Ovary (tissue), 9 donors: Measurements from ENCODE around the gene CELF4. TPM values are rescaled to one million over a fixed set of nuclear protein-coding genes. Genes with fewer than 3 reads are reported as not detected.
A peak's percentile ranks its signal among the peaks of the same experiment; 100 is the strongest.

Source experiments
- DNase-seq, 5 donors: peaks; one replicate each; pipeline ENCODE4 v3.0.0-alpha.2; 2019 to 2020
- H3K27ac ChIP-seq, 2 donors: fragments of 200-600 bp; one replicate each; pipeline versions ENCODE4 v1.5.1 to v1.8.0; 2019 to 2022
- H3K27me3 ChIP-seq: fragments of 200-600 bp; one replicate; pipeline ENCODE4 v1.8.0; 2022
- H3K36me3 ChIP-seq: fragments of 200-600 bp; sonication (generic); one replicate; pipeline ENCODE4 v1.5.1; 2019
- H3K4me1 ChIP-seq: one replicate; pipeline ENCODE4 v1.8.1; 2013; ENCODE audit warnings: mild to moderate bottlenecking, moderate library complexity; ENCODE audit not compliant: insufficient read depth
- H3K4me3 ChIP-seq: fragments of 200-600 bp; sonication (generic); one replicate; pipeline ENCODE4 v1.5.1; 2017
- H3K9me3 ChIP-seq, 2 donors: fragments of 200-600 bp in 1 of 2; sonication (generic) in 1 of 2; one replicate each; pipeline versions ENCODE4 v1.5.1 to v1.8.1; 2013 to 2019; ENCODE audit warnings: mild to moderate bottlenecking in 1 of 2, moderate library complexity in 1 of 2
- CTCF ChIP-seq, 3 donors: fragments of 450-650 bp in 2 of 3; fragments of 200-600 bp in 1 of 3; IDR thresholded peaks; one replicate each; pipeline versions ENCODE4 v1.5.1 to v1.8.0; 2016 to 2022; ENCODE audit warnings: antibody characterized with exemption in 3 of 3, mild to moderate bottlenecking in 1 of 3
- EP300 ChIP-seq: sonication (generic); formaldehyde crosslinking; IDR thresholded peaks from one replicate; pipeline ENCODE4 v1.6.1; 2017; ENCODE audit warnings: antibody characterized with exemption
- POLR2A ChIP-seq: fragments of 450-650 bp; IDR thresholded peaks from one replicate; pipeline ENCODE4 v1.6.1; 2017; ENCODE audit warnings: antibody characterized with exemption, mild to moderate bottlenecking, moderate library complexity
- WGBS, 3 donors: extraction: QIAGEN DNeasy Blood & Tissue Kit in 1 of 3; methylation state at CpG; one replicate each; pipeline versions ENCODE4 v1.1.5 to v1.1.7; 2013 to 2017; 5-methylcytosine and 5-hydroxymethylcytosine counted together
- intact Hi-C, 4 donors: fragments of 100-400 bp; cut with DNase I; formaldehyde crosslinking; loops; one replicate each; pipeline versions ENCODE4 v1.11.0 to v1.15.1; 2022 to 2023
- polyA plus RNA-seq, 2 donors: library from polyadenylated mRNA; stranded (reverse); fragments of 200-250 nt in 1 of 2; fragments of 350-450 nt in 1 of 2; fragmentation: Illumina TruSeq in 1 of 2; extraction: RNeasy Lipid Tissue Mini Kit (QIAGEN cat#74804) in 1 of 2; gene quantifications; one replicate each; pipeline ENCODE4 v1.2.3, GENCODE V29; 2013 to 2014
- total RNA-seq, 7 donors: library from RNA; depleted of rRNA in 2 of 7; stranded (reverse); fragments of >200 nt in 2 of 7; fragmentation: NEBNext Ultra II Directional in 3 of 7; extraction: Animal tissue kit (Norgen Biotek cat#: 25700) in 3 of 7; gene quantifications; one replicate each; pipeline versions ENCODE4 v1.1.0 to v1.2.4, GENCODE V29; 2016 to 2023
- donor health status: DM: no; HTN: no; CAD: no; lungs with moderate emphysema.
- donor health status: DM: no; HTN: no; CAD: no.
- donor health status: Bipolar disorder and iron deficiency.
- donor health status: DM: yes; HTN: yes; CAD: no.
- donor health status: DM: no; HTN: no; CAD: no.
- donor health status: DM: yes; HTN: yes; CAD: no.

The CELF4 gene
- total and polyA plus RNA-seq, 9 donors: 0.15 to 1.6 (median 1.1) TPM; not detected in 1

- 85 to 89% (median 88%) methylated on average over 14 of the region's 14 CpGs for WGBS, 3 donors
- H3K4me3 ChIP-seq: no peak overlapping the region
- H3K9me3 ChIP-seq: no peaks in the 10 kb centered on the region
- TF ChIP-seq EP300 (no peak), CTCF (IDR thresholded peaks at IDR 0.05) (no peak), POLR2A (no peak)
- intact Hi-C loops: loop anchor here in 1 of 4 donors (10.0 kb wide), 1 partner anchor 56 kb away; no protein-coding TSS in a partner anchor
- H3K4me1 ChIP-seq: peaks cover 14% of the 10 kb centered on the region
- H3K27me3 ChIP-seq: no peaks in the 10 kb centered on the region
- no peak for DNase-seq
- no peaks in the 10 kb centered on the region for H3K36me3 ChIP-seq
- no peak overlapping the region for H3K27ac ChIP-seq
Observed at GRCh38 chr18:37398248-37398920, 167.2 kb downstream of the CELF4 start.

GRCh38 chr18:37397814-37398213 is 167.8 kb downstream of the CELF4 start:
- intact Hi-C loops: loop anchor here in 1 of 4 donors (10.0 kb wide), 1 partner anchor 57 kb away; no protein-coding TSS in a partner anchor
- Histone ChIP-seq H3K27ac (no peak overlapping the region), H3K27me3 (no peaks in the 10 kb centered on the region), H3K4me1 (peaks cover 14% of the 10 kb centered on the region), H3K4me3 (no peak overlapping the region), H3K9me3 (no peaks in the 10 kb centered on the region), H3K36me3 (no peaks in the 10 kb centered on the region)
- TF ChIP-seq POLR2A (no peak), CTCF (IDR thresholded peaks at IDR 0.05) (no peak), EP300 (no peak)
- 46 to 76% (median 47%) methylated on average over 6 of the region's 6 CpGs for WGBS, 3 donors
- no peak for DNase-seq

- DNase-seq: peak in 2 of 5 donors; percentile 30 to 41
- Histone ChIP-seq H3K4me1 (peaks cover 14% of the 10 kb centered on the region), H3K9me3 (no peaks in the 10 kb centered on the region), H3K27ac (no peak overlapping the region), H3K4me3 (no peak overlapping the region), H3K36me3 (no peaks in the 10 kb centered on the region), H3K27me3 (no peaks in the 10 kb centered on the region)
- no peak for TF ChIP-seq CTCF (IDR thresholded peaks at IDR 0.05)
- no peak for TF ChIP-seq POLR2A
- TF ChIP-seq EP300: no peak
- intact Hi-C loops: loop anchor here in 1 of 4 donors (10.0 kb wide), 1 partner anchor 58 kb away; no protein-coding TSS in a partner anchor
- 22 to 35% (median 27%) methylated on average over 5 of the region's 5 CpGs for WGBS, 3 donors
Observed at GRCh38 chr18:37396971-37397720, 168.5 kb downstream of the CELF4 start.

- 96 to 98% (median 97%) methylated on average over 4 of the region's 4 CpGs for WGBS, 3 donors
- TF ChIP-seq POLR2A (no peak), EP300 (no peak), CTCF (IDR thresholded peaks at IDR 0.05) (no peak)
- Histone ChIP-seq H3K4me3 (no peak overlapping the region), H3K27me3 (no peaks in the 10 kb centered on the region), H3K9me3 (no peaks in the 10 kb centered on the region), H3K4me1 (peaks cover 14% of the 10 kb centered on the region), H3K27ac (no peak overlapping the region), H3K36me3 (no peaks in the 10 kb centered on the region)
- no peak for DNase-seq
- intact Hi-C loops: loop anchor here in 1 of 4 donors (10.0 kb wide), 1 partner anchor 59 kb away; no protein-coding TSS in a partner anchor
Observed at GRCh38 chr18:37395631-37396030, 170.0 kb downstream of the CELF4 start.
